HCT116 (cell line): ENCODE measurements around the gene MYBPC2. TPM values are rescaled to one million over a fixed set of nuclear protein-coding genes. Genes with fewer than 3 reads are reported as not detected.

Source experiments
- ATAC-seq: fragments of 200-7000 bp; cut with Tn5 transposase; 2 replicates; pipeline ENCODE4 v1.9.1; 2020; ENCODE audit warnings: mild to moderate bottlenecking, moderate library complexity
- BruUV-seq: library from RNA; stranded (reverse); fragments of 400-500 nt; replicated peaks from 2 replicates; lab custom pipeline; 2021; lab: Mats Ljungman, UMichigan
- CTCF ChIA-PET: fragments of 300-600 bp; sonication (Branson Sonifier 250); formaldehyde crosslinking; loops from one replicate; lab custom pipeline; 2021; ENCODE audit warnings: antibody characterized with exemption; lab: Charles Lee
- POLR2A ChIA-PET: fragments of 300-600, 350-600 bp; sonication (Branson Sonifier 250); formaldehyde crosslinking; loops from one replicate; lab custom pipeline; 2021; ENCODE audit warnings: antibody characterized with exemption; lab: Charles Lee
- RAD21 ChIA-PET, 2 experiments: fragments of 300-600 bp; sonication (Branson Sonifier 250); formaldehyde crosslinking; loops; one replicate each; lab custom pipeline; 2023; ENCODE audit warnings: low total read pairs in 2 of 2; ENCODE audit not compliant: uncharacterized antibody in 2 of 2, unreplicated experiment in 2 of 2, low non-redundant PET in 1 of 2; lab: Charles Lee
- DNase-seq: peaks from one replicate; pipeline ENCODE4 v3.0.0-alpha.2; 2010; ENCODE audit warnings: low read depth, low spot score
- H2AFZ ChIP-seq: fragments of 200-600 bp; shearing (Covaris generic), sonication (generic); 2 replicates; pipeline ENCODE4 v1.6.1; 2017; ENCODE audit warnings: low read depth, mixed run types, mixed read lengths, antibody characterized with exemption, low read length; ENCODE audit not compliant: poor library complexity, severe bottlenecking
- H3K27ac ChIP-seq: 2 replicates; pipeline ENCODE4 v1.5.1; 2012; ENCODE audit warnings: low read depth, low read length
- H3K27me3 ChIP-seq: fragments of 200-600 bp; sonication (generic); 2 replicates; pipeline ENCODE4 v1.6.1; 2016; ENCODE audit warnings: mixed run types, low read length, mixed read lengths; ENCODE audit not compliant: insufficient read depth
- H3K36me3 ChIP-seq, 2 experiments: fragments of 200-500 bp in 1 of 2; fragments of 200-600 bp in 1 of 2; sonication (Bioruptor generic) in 1 of 2; sonication (generic) in 1 of 2; 2 replicates each; pipeline versions ENCODE4 v1.5.1 to v1.6.1; 2014 to 2016; ENCODE audit warnings: low read length in 2 of 2, inconsistent platforms in 1 of 2, mixed read lengths in 1 of 2, mixed run types in 1 of 2; ENCODE audit not compliant: insufficient read depth in 2 of 2, control insufficient read depth in 1 of 2
- H3K4me1 ChIP-seq, 2 experiments: fragments of 200-600 bp in 1 of 2; sonication (generic) in 1 of 2; 2 replicates each; pipeline versions ENCODE4 v1.5.1 to v1.6.1; 2012 to 2017; ENCODE audit warnings: low read length in 2 of 2, inconsistent platforms in 1 of 2, mild to moderate bottlenecking in 1 of 2, mixed read lengths in 1 of 2, mixed run types in 1 of 2, moderate library complexity in 1 of 2; ENCODE audit not compliant: insufficient read depth in 2 of 2, control insufficient read depth in 1 of 2
- H3K4me2 ChIP-seq: fragments of 200-600 bp; sonication (generic); 2 replicates; pipeline ENCODE4 v1.6.1; 2017; ENCODE audit warnings: mixed run types, low read length, mixed read lengths
- H3K4me3 ChIP-seq, 2 experiments: fragments of 200-600 bp in 1 of 2; sonication (generic) in 1 of 2; replicated peaks in 1 of 2; 2 replicates each; pipeline ENCODE4 v1.5.1; 2011 to 2016; ENCODE audit warnings: low read length in 2 of 2, control low read depth in 1 of 2, low read depth in 1 of 2, mild to moderate bottlenecking in 1 of 2, mixed read lengths in 1 of 2, mixed run types in 1 of 2
- H3K79me2 ChIP-seq: fragments of 200-600 bp; sonication (generic); 2 replicates; pipeline ENCODE4 v1.6.1; 2017; ENCODE audit warnings: mild to moderate bottlenecking, mixed run types, low read length, moderate library complexity, mixed read lengths; ENCODE audit not compliant: insufficient read depth
- H3K9ac ChIP-seq: fragments of 200-600 bp; sonication (generic); 2 replicates; pipeline ENCODE4 v1.6.1; 2016; ENCODE audit warnings: low read length, mixed read lengths
- H3K9me2 ChIP-seq: fragments of 200-600 bp; sonication (generic), shearing (Covaris generic); 2 replicates; pipeline ENCODE4 v1.6.1; 2017; ENCODE audit warnings: mixed run types, mild to moderate bottlenecking, moderate library complexity; ENCODE audit not compliant: insufficient read depth
- H3K9me3 ChIP-seq, 2 experiments: fragments of 200-500 bp in 1 of 2; fragments of 200-600 bp in 1 of 2; sonication (Bioruptor generic) in 1 of 2; sonication (generic) in 1 of 2; 2 replicates each; pipeline ENCODE4 v1.6.1; 2014 to 2017; ENCODE audit warnings: low read length in 2 of 2, mixed read lengths in 2 of 2, inconsistent platforms in 1 of 2, low read depth in 1 of 2, mild to moderate bottlenecking in 1 of 2, mixed run types in 1 of 2, moderate library complexity in 1 of 2; ENCODE audit not compliant: control insufficient read depth in 1 of 2, insufficient read depth in 1 of 2
- H4K20me1 ChIP-seq: fragments of 200-600 bp; sonication (generic), shearing (Covaris generic); 2 replicates; pipeline ENCODE4 v1.6.1; 2017; ENCODE audit warnings: mixed run types, mild to moderate bottlenecking, moderate library complexity; ENCODE audit not compliant: insufficient read depth
- CTCF ChIP-seq, 3 experiments: fragments of 200-600 bp in 1 of 3; sonication (generic) in 1 of 3; IDR thresholded peaks in 2 of 3; conservative IDR thresholded peaks in 1 of 3; 2 replicates each; pipeline ENCODE4 v1.5.1; 2012 to 2017; ENCODE audit warnings: low read depth in 2 of 3, low read length in 2 of 3, antibody characterized with exemption in 1 of 3, borderline replicate concordance in 1 of 3, control low read depth in 1 of 3, mild to moderate bottlenecking in 1 of 3, mixed read lengths in 1 of 3, mixed run types in 1 of 3, moderate library complexity in 1 of 3; ENCODE audit not compliant: insufficient read depth in 1 of 3
- EGR1 ChIP-seq: IDR thresholded peaks from 2 replicates; pipeline ENCODE4 v1.6.1; 2012; ENCODE audit warnings: low read depth
- EZH2 ChIP-seq: fragments of 200-600 bp; sonication (generic); IDR thresholded peaks from 2 replicates; pipeline ENCODE4 v1.6.1; 2017; ENCODE audit warnings: antibody characterized with exemption, mixed run types
- JUND ChIP-seq: IDR thresholded peaks from 2 replicates; pipeline ENCODE4 v1.6.1; 2012
- RAD21 ChIP-seq: IDR thresholded peaks from 2 replicates; pipeline ENCODE4 v1.6.1; 2012; ENCODE audit warnings: low read depth, mild to moderate bottlenecking
- SIN3A ChIP-seq: IDR thresholded peaks from 2 replicates; pipeline ENCODE4 v1.6.1; 2012; ENCODE audit warnings: low read depth
- SP1 ChIP-seq: IDR thresholded peaks from 2 replicates; pipeline ENCODE4 v1.6.1; 2012; ENCODE audit warnings: low read depth
- intact Hi-C: fragments of 100-400 bp; cut with micrococcal nuclease; formaldehyde crosslinking; loops from 2 replicates; pipeline ENCODE4 v1.10.0; 2022
- total RNA-seq: library from RNA; stranded (reverse); gene quantifications from one replicate; pipeline ENCODE4 v1.2.1, GENCODE V29; 2021; ENCODE audit not compliant: unreplicated experiment

The MYBPC2 gene
- total RNA-seq, 1 experiment from 2014 or later = not detected

- Histone ChIP-seq H4K20me1 (no peaks in the 10 kb centered on the region), H3K9ac (no peak overlapping the region), H3K27me3 (no peaks in the 10 kb centered on the region), H3K4me1 (peaks cover 9 to 21% of the 10 kb centered on the region in 2 experiments; a peak in 3 of 4 replicates), H3K36me3 (peaks cover 18 to 36% of the 10 kb centered on the region in 2 experiments; a peak in 3 of 4 replicates), H3K9me3 (no peaks in the 10 kb centered on the region), H3K9me2 (no peaks in the 10 kb centered on the region), H2AFZ (no peak overlapping the region), H3K4me3 (no peak overlapping the region), H3K27ac (no peak overlapping the region), H3K4me2 (no peak overlapping the region), H3K79me2 (peaks cover 38% of the 10 kb centered on the region)
- DNase-seq = no peak
- TF ChIP-seq SIN3A (no peak), CTCF (IDR thresholded peaks at IDR 0.05 in 2 of 3, conservative IDR thresholded peaks at IDR 0.05 in 1 of 3; ENCODE audit: borderline replicate concordance in 1 of 3, insufficient read depth in 1 of 3, low read depth in 2 of 3, low read length in 2 of 3) (peak; percentile 94)
- ChIA-PET POLR2A (interaction anchor here (1.2 kb wide), 1 partner anchor 111 kb away, joined by 3 read pairs; no protein-coding TSS in a partner anchor), RAD21 (no interaction called here), CTCF (interaction anchor here (1.8 to 2.3 kb wide), 3 partner anchors 13 to 122 kb away, joined by 6 to 13 read pairs (median 10); no protein-coding TSS in a partner anchor)
- ATAC-seq = peak; percentile 43
- intact Hi-C loops = loop anchor here (1.0 kb wide), 1 partner anchor 111 kb away; no protein-coding TSS in a partner anchor
- BruUV-seq = no TSS peak
Measured at GRCh38 chr19:50478901-50479715, 46.4 kb downstream of the MYBPC2 start.

DNA sequence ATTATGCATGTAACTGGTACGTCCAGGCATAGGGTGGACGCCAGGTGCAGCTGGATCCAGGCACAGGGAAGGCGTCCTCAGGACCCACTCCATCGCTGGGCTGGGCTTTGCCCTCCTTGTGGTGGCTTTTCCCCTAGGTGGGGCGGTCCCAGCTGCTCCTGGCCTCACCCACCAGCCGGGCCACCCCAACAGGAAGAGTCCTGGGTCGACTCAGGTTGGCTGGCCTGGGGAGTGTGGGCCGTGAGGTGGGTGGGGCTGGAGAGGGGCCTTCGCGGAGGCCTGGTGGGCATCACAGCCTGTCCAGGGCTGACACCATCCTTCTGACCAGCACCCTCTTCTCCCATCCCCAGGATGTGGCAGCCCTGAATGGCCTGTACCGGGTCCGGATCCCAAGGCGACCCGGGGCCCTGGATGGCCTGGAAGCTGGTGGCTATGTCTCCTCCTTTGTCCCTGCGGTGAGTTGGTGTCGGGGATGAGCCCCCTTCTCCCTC lies 47.1 kb downstream of the MYBPC2 start:
- Histone ChIP-seq H3K9ac (no peak overlapping the region), H3K27me3 (no peaks in the 10 kb centered on the region), H3K9me3 (no peaks in the 10 kb centered on the region), H3K4me3 (no peak overlapping the region), H4K20me1 (no peaks in the 10 kb centered on the region), H3K79me2 (peaks cover 38% of the 10 kb centered on the region), H3K4me1 (peaks cover 9 to 21% of the 10 kb centered on the region in 2 experiments; a peak in 3 of 4 replicates), H2AFZ (no peak overlapping the region), H3K36me3 (peaks cover 18 to 36% of the 10 kb centered on the region in 2 experiments; a peak in 3 of 4 replicates), H3K4me2 (no peak overlapping the region), H3K9me2 (no peaks in the 10 kb centered on the region), H3K27ac (no peak overlapping the region; the same call in 1 of the 2 replicates)
- POLR2A ChIA-PET = no interaction called here
- intact Hi-C loops = loop anchor here (1.0 kb wide), 1 partner anchor 112 kb away; no protein-coding TSS in a partner anchor
- DNase-seq (no peak), ATAC-seq (no peak)
- no peak for TF ChIP-seq EZH2
- TF ChIP-seq EGR1 = no peak
- no peak for TF ChIP-seq RAD21
- TF ChIP-seq SP1 = no peak
- TF ChIP-seq SIN3A = no peak
- no peak for TF ChIP-seq JUND
- BruUV-seq = no TSS peak
- CTCF ChIA-PET = interaction anchor here (1.8 to 2.3 kb wide), 3 partner anchors 14 to 122 kb away, joined by 6 to 13 read pairs (median 10); no protein-coding TSS in a partner anchor
- RAD21 ChIA-PET = no interaction called here
